ENCODE results near the gene VPS37C.

Gene VPS37C

GRCh38 chr11:61152816-61153592 is 8.2 kb downstream of the VPS37C start:
- no peak for DNase-seq

- DNase-seq, result no peak
These were observed 9.5 kb downstream of the VPS37C start for GRCh38 chr11:61151545-61152252.

- no peak for DNase-seq
These were observed 10.3 kb downstream of the VPS37C start for GRCh38 chr11:61150706-61151544.

DNA sequence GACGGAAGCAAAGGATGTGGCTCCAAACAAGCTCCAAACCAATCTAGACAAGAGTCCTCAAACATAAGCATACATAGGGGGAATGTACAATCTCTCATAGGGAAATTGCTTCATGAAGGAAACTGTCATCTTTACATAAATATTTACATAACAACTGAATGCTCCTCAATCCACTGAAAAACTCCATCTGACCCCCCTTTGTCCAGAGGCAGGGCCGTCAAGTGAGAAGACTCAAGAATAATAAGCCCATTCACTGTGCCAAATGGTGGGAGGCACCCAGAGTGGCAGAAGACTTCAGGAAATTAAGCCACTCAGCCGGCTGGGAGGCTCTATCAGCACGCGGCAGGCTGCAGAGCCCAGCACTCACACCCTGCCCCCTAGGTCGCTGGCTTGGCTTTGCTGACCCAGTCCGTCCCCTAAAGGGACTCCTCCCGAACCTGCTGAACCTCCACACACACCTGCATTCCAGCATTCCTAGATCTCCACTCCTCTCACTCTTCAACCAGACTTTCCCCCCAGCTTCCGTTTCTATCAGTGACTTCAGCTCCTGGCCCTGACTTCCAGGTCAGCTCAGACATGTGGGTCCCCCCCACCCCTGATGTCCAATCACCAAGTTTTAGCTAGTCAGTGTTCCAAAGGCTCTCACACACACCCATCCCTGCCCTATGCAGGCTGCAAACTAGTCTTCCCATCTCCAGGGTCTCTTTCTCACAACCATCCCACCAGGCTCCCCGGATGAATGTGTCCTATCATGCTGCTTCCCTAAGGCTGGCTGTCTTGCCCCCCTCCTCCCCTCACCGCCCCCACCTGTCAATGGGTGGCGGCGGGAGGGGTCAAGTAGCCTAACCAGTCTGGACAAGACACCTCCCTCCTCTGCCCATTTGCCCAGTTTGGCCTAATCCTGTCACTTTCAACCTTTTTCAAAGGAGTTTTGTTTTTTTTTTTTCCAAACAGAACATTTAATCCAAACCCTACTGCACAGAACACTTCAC is 11.3 kb downstream of the VPS37C start:
- DNase-seq, result no peak

GRCh38 chr11:61147791-61148620 is 13.2 kb downstream of the VPS37C start:
- no peak for DNase-seq

DNA sequence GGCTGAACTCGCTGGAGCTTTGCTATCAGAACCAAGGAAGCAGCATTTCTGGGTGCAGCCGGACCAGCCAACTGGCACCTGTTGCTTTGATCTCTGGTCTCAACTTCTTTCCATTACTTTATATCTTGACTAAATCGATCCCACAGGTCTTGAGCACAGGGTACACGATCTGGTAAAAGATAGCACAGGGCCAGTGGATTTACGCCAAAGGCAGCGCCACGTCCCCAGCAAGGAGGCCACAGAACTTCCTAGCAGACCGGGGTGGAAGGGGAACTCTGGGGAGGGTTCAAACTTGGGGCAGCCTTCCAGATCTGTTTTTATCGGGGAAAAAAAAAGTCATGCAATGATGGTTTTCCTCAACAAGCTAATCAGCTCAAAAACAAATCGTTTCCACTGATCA is 14.0 kb downstream of the VPS37C start:
- DNase-seq, result no peak

DNA sequence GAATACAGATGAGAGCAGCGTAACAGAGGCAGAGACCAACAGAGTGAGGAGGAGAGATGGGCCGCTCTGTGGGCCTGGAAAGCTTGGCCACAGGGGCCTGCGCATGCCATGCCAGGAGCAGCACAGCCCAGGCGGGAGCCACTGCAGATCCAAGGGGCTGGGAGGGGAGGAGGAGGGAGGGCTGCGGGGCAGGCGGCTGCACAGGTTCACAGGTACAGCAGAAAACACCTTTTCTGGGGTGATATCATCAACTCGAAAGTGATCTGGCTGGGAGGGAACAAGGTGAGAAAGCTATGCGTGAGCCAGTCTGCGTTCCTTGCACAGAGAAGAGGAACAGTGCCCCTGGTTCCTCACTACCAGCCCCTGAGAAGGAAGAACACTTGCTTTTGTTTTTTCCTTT is 14.8 kb downstream of the VPS37C start:
- no peak for DNase-seq

DNA sequence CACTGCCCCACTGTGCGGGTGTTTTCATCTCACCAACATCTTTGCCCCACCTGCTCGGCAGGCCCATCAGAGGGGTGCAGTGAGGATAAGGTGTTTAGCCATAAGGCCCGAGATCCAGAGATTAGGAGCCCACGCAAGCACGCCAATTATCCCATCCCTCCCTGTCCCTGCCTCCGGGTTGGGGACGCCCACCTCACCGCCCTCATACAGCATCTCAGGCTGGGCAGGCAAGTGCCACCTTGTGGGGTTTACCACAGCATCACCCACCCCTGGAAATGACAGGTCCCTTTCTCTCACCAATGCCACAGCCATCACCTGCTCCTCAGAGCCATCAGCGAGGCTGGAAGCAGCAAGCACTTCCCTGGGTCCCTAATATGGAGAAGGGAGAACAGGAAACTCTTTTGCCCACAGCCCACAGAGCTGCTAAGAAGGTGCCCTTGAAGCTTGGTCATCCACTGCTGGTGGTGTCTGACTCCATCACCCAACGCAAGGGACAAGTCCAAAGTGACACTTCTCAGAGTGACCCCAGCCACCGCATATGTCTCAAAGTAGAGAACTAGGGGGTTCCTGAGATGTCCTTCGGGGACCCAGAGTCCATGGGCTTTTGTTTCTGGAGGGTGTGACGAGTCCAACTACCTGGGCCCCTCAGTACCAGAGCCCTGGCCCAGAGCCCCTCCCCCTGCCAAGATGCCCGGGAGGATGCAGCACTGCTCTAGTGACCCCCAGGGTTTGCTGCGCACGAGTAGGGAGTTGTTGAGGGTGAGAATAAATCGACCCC is 15.8 kb downstream of the VPS37C start:
- no peak for DNase-seq

GRCh38 chr11:61144511-61145179 is 16.6 kb downstream of the VPS37C start:
- no peak for DNase-seq

- DNase-seq, result no peak
These were observed 18.8 kb downstream of the VPS37C start for GRCh38 chr11:61142424-61142823.

- DNase-seq, result no peak
These were observed 19.6 kb downstream of the VPS37C start for GRCh38 chr11:61141601-61142028.

GRCh38 chr11:61140416-61140815 is 20.8 kb downstream of the VPS37C start:
- no peak for DNase-seq

GRCh38 chr11:61139387-61139786 is 21.8 kb downstream of the VPS37C start:
- no peak for DNase-seq

DNA sequence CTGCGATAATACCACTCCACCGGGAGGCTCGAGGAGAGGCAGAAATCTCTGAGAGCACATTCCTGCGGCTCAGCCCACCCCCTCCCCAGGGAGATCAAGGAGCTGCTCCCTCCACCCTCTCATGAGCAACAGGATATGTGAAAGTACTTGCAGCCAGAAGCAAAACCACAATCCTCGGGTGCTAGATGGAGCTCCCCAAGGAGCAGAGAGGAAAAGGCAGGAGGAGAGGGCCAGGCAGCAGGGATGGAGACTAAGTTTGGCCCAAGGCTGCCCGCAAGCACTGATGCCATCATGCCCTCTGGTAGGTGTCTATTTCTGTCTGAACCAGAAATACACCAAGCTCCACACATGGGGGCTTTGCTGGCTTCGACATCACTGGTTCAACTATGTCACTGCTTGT is 22.3 kb downstream of the VPS37C start:
- no peak for DNase-seq

- no peak for DNase-seq
These were observed 26.4 kb downstream of the VPS37C start for GRCh38 chr11:61134801-61135257.

- no peak for DNase-seq
These were observed 27.1 kb downstream of the VPS37C start for GRCh38 chr11:61133956-61134662.

DNA sequence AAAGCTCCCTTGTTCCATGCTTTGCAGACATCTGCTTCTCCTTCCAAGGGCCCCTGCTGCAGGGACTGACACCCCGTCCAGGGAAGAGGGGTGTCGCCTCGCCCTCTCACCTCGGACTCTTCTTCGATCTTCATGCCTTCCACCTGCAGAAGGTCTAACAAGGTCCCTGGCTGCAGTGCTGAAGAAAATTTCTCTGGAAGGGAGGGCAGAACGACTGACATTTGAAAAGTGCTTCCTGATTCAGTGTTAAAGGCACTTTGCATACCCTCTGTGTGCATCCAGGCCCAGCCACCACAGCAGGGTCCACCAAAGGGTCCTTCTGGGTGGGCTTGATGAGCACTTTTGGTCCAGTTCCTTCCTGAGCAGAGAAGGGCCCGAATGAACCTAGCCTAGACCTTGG is 28.1 kb downstream of the VPS37C start:
- no peak for DNase-seq

- DNase-seq, result no peak
These were observed 28.6 kb downstream of the VPS37C start for GRCh38 chr11:61132646-61133045.

DNA sequence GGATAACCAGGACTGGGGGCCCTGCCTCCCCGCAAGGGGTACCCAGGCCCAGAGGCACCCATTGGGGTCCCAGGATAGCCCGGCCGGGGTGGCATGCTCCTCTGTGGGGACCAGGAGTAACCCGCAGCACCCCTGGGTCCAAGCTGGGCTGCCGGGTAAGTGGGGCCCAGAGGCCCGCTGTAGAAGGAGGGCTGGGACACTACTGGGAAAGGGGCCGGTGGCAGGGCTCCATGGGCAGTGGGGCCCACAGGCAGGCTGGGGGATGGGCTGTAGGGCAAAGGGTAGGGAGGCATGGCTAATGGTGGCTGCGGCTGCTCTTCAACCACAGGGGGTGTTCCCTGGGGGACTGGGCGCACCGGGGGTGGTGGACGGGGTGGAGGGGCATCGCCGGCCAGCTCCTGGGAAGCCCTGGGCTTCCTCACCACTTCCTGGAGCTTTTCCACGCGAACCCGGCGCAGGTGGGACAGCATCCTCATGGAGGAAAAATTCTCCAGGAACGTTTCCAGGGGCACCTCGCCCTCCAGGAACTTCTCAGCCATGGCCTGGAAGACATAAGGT is 29.1 kb downstream of the VPS37C start:
- no peak for DNase-seq

Measured in CD4-positive, alpha-beta T cell treated with Interleukin-12 subunit alpha and Interleukin-12 subunit beta, for 1 hour (primary cell).